Upper lobe of right lung (tissue), 1 donor: ENCODE data around the gene TRPV5. TPM values are rescaled to one million over a fixed set of nuclear protein-coding genes. Genes with fewer than 3 reads are reported as not detected.

Source experiments
- ATAC-seq: fragments of 200-7000 bp; cut with Tn5 transposase; one replicate; pipeline ENCODE4 v1.9.1; 2020; ENCODE audit warnings: mild to moderate bottlenecking, moderate library complexity
- DNase-seq: peaks from one replicate; pipeline ENCODE4 v3.0.0-alpha.2; 2020
- H3K27ac ChIP-seq: fragments of 200-600 bp; one replicate; pipeline ENCODE4 v1.8.0; 2022
- H3K27me3 ChIP-seq: fragments of 200-600 bp; one replicate; pipeline ENCODE4 v1.8.0; 2022; ENCODE audit warnings: mild to moderate bottlenecking
- H3K36me3 ChIP-seq: fragments of 200-600 bp; one replicate; pipeline ENCODE4 v1.8.0; 2022
- H3K4me1 ChIP-seq: fragments of 200-600 bp; one replicate; pipeline ENCODE4 v1.8.0; 2022
- H3K4me3 ChIP-seq: fragments of 200-600 bp; one replicate; pipeline ENCODE4 v1.8.0; 2022; ENCODE audit warnings: mild to moderate bottlenecking
- H3K9me3 ChIP-seq: fragments of 200-600 bp; one replicate; pipeline ENCODE4 v1.8.0; 2022
- intact Hi-C: fragments of 100-400 bp; cut with DNase I; formaldehyde crosslinking; loops from one replicate; pipeline ENCODE4 v1.11.0; 2022
- total RNA-seq: library from RNA; stranded (reverse); fragmentation: NEBNext Ultra II Directional; extraction: Animal tissue kit (Norgen Biotek cat#: 25700); gene quantifications from one replicate; pipeline ENCODE4 v1.2.1, GENCODE V29; 2021
- TF ChIP-seq, protein P1 (sequence below): fragments of 200-600 bp; IDR thresholded peaks from one replicate; pipeline ENCODE4 v1.8.0; 2022; ENCODE audit warnings: antibody characterized with exemption
- donor health status: DM: no; HTN: yes; CAD: no; lungs with severe emphysema.

TRPV5 gene
- total RNA-seq, 1 donor from 2014 or later = not detected

DNA sequence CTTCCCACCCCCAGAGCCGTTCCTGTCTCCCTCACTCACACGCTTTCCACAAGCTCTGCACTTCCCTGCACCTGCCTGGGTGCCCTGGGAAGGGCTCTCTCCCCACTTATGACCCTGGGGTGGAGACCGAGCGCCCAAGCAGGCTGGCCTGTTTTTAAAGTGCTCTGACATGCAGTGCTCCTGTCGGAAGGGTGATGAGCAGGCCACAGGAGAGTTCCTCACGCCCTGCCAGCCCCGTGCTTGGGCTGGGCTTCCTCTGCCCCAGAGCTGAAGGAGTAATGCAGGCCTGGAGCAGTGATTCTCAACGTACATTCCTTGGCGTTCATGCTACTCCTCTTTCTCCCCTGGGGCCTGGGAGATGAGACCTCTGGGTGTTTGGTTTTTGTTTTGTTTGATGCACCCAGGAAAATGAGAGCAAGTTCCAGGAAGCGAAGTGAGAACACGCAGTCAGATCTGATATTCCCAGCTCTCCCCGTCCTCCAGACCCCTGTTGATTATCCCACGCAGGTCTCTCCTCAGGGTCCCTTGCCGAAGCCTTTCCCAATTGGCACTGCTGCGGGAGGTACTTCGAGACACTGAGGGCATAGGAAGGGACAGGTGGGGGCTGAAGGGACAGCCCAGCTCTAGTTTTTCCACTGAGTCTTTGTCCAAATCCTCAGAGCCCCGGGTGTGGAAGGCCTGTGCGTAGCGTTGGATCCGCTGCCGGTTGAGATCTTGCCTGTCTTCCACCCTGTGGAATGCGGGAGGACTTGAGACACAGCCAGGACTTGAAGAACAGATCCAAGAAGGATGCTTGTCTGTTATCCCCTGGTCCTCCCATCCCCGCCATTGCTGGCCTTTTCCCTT is 62.1 kb downstream of the TRPV5 start:
- Histone ChIP-seq H3K9me3 (no peaks in the 10 kb centered on the region), H3K4me1 (no peaks in the 10 kb centered on the region), H3K4me3 (no peak overlapping the region), H3K36me3 (no peaks in the 10 kb centered on the region), H3K27me3 (no peaks in the 10 kb centered on the region), H3K27ac (no peak overlapping the region)
- ATAC-seq = no peak
- intact Hi-C loops = no loop called here
- TF ChIP-seq, protein P1, sequence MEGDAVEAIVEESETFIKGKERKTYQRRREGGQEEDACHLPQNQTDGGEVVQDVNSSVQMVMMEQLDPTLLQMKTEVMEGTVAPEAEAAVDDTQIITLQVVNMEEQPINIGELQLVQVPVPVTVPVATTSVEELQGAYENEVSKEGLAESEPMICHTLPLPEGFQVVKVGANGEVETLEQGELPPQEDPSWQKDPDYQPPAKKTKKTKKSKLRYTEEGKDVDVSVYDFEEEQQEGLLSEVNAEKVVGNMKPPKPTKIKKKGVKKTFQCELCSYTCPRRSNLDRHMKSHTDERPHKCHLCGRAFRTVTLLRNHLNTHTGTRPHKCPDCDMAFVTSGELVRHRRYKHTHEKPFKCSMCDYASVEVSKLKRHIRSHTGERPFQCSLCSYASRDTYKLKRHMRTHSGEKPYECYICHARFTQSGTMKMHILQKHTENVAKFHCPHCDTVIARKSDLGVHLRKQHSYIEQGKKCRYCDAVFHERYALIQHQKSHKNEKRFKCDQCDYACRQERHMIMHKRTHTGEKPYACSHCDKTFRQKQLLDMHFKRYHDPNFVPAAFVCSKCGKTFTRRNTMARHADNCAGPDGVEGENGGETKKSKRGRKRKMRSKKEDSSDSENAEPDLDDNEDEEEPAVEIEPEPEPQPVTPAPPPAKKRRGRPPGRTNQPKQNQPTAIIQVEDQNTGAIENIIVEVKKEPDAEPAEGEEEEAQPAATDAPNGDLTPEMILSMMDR = no peak
- no peak for DNase-seq

DNA sequence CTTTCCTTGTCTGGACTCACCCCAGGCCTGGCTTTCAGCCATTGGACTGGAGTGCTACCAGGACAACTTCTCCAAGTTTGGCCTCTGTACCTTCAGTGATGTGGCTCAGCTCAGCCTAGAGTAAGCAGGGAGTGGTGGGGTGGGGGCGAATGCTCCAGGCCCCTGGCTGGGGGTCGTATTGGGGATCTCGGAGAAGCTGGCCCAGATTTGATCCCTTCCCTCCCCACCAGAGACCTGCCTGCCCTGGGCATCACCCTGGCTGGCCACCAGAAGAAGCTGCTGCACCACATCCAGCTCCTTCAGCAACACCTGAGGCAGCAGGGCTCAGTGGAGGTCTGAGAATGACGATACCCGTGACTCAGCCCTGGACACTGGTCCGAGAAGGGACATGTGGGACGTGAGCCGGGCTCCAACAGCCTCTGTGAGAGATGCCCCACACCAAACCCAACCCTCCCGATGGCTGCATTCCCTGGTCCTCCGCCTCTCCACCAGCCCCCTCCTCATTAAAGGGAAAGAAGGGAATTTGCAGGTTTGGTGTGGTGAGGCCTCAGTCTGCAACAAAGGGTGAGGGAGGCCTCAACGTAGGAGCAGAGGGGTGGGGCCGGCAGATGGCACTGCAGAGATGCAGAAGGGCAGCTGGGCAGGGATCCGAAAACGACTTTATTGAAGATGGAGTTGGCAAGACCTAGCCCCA is 62.8 kb downstream of the TRPV5 start:
- ATAC-seq (no peak), DNase-seq (no peak)
- H3K4me1 ChIP-seq = no peaks in the 10 kb centered on the region
- no peak overlapping the region for H3K27ac ChIP-seq
- no peaks in the 10 kb centered on the region for H3K27me3 ChIP-seq
- no peaks in the 10 kb centered on the region for H3K9me3 ChIP-seq
- H3K4me3 ChIP-seq = no peak overlapping the region
- TF ChIP-seq, protein P1 = no peak
- no peaks in the 10 kb centered on the region for H3K36me3 ChIP-seq
- intact Hi-C loops = no loop called here

DNA sequence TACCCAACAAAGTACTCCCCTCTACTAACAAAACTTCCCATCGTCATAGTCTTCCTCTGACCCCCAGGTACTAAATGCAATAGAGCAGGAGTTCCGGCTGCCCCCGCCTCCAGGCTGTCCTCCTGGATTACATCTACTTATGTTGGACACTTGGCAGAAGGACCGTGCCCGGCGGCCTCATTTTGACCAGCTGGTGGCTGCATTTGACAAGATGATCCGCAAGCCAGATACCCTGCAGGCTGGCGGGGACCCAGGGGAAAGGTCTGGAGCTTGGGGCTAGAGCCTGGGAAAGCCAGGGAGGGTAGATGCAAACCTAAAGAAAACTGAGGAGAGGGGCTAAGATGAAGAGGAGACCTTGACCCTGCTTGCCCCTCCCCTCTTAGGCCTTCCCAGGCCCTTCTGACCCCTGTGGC is 63.4 kb downstream of the TRPV5 start:
- intact Hi-C loops = no loop called here
- H3K4me1 ChIP-seq = no peaks in the 10 kb centered on the region
- H3K36me3 ChIP-seq = no peaks in the 10 kb centered on the region
- H3K27ac ChIP-seq = no peak overlapping the region
- H3K9me3 ChIP-seq = no peaks in the 10 kb centered on the region
- ATAC-seq (no peak), DNase-seq (no peak)
- TF ChIP-seq, protein P1 = no peak
- H3K4me3 ChIP-seq = no peak overlapping the region
- H3K27me3 ChIP-seq = no peaks in the 10 kb centered on the region

DNA sequence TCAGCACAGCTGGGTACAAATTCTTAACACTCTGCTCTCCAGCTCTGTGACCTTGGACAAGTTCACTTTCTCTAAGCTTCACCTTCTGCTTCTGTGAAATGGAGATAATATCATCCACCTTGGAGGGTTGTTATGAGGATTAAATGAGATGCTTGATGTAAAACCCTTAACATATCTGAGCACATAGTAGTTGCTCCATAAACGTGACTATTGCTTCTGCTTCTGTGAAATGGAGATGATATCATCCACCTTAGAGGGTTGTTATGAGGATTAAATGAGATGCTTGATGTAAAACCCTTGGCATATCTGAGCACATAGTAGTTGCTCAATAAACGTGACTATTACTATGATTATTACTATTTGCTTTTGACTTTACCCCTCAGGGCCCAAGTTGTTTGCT is 64.1 kb downstream of the TRPV5 start:
- Histone ChIP-seq H3K27ac (no peak overlapping the region), H3K4me1 (no peaks in the 10 kb centered on the region), H3K27me3 (no peaks in the 10 kb centered on the region), H3K9me3 (no peaks in the 10 kb centered on the region), H3K36me3 (no peaks in the 10 kb centered on the region), H3K4me3 (no peak overlapping the region)
- ATAC-seq = no peak
- DNase-seq = no peak
- intact Hi-C loops = no loop called here
- TF ChIP-seq, protein P1 = no peak

DNA sequence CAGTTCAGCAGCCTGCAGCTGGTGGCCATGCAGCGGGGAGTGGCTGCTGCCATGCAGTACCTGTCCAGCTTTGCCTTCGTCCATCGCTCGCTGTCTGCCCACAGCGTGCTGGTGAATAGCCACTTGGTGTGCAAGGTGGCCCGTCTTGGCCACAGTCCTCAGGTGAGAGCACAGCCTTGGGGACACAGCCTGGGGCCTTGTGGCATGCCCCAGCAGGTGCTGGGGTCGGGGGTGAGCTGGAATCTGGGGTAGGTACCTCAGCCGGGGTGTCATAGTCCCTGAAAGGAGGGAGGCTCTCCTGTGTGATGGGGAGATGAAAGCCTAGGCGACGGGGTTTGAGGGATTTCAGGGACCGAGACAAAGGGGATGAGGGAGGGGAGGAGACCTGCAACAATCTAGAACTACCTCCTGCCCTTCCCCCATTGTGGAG is 64.5 kb downstream of the TRPV5 start:
- Histone ChIP-seq H3K36me3 (no peaks in the 10 kb centered on the region), H3K4me1 (no peaks in the 10 kb centered on the region), H3K27ac (no peak overlapping the region), H3K4me3 (no peak overlapping the region), H3K9me3 (no peaks in the 10 kb centered on the region), H3K27me3 (no peaks in the 10 kb centered on the region)
- DNase-seq (no peak), ATAC-seq (no peak)
- intact Hi-C loops = no loop called here
- TF ChIP-seq, protein P1 = no peak
